ENCODE data around the gene ADPRS.
A peak's percentile ranks its signal among the peaks of the same experiment; 100 is the strongest.

ADPRS gene, protein sequence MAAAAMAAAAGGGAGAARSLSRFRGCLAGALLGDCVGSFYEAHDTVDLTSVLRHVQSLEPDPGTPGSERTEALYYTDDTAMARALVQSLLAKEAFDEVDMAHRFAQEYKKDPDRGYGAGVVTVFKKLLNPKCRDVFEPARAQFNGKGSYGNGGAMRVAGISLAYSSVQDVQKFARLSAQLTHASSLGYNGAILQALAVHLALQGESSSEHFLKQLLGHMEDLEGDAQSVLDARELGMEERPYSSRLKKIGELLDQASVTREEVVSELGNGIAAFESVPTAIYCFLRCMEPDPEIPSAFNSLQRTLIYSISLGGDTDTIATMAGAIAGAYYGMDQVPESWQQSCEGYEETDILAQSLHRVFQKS

DNA sequence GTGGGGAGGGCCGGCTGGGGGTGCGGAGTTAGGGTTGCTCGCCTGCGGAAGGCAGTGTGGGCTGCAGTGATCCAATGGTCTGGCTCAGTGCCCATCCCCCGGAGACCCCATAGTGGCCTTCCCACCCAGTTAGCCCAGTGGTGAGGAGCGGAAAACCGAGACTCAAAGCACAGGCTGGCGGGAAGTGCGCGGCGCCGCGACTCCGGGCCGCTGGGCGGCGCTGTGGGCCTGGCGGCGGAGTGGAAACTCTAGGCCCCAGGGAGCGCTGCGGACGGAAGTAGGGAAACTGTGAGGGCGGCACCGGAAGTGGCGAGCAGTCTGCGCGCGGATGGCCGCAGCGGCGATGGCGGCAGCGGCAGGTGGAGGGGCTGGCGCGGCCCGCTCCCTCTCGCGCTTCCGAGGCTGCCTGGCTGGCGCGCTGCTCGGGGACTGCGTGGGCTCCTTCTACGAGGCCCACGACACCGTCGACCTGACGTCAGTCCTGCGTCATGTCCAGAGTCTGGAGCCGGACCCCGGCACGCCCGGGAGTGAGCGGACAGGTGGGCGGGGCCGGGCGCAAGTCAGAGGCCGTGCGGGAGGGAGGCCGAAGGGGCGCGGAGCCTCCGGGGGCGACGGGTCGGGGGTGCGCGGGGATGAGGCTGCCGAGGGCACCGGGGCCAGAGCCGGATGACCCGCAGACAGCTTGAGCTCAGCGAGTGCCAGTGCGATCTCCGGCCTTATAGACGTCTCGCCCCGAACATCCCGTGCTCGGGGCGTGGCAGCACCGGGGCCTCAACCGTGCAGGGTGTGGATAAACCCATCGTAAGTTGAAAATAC lies at the start of gene ADPRS:
Gene ADPRS, plus strand, starts transcription at position 316 of the 816 bp plus-strand sequence. Its CDS starts 13 bp downstream, at position 329.
- peak; percentile 83 to 89 (median 84) for DNase-seq

DNA sequence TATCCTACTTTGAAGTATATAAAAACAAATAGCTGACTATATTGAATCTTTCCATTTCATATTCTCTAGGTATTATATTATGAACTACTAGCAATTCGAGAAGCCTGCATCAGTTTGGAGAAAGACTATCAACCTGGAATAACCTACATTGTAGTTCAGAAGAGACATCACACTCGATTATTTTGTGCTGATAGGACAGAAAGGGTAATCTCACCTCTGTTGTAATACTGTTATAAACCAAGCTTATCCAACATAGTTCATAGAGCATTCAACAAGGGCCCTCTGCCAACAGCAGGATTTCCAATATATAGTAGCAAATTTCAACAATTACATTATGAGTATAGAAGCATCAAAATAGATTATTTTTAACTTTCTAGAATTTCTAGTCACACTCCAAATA lies 48.5 kb upstream of the ADPRS start:
- no peak for DNase-seq

DNA sequence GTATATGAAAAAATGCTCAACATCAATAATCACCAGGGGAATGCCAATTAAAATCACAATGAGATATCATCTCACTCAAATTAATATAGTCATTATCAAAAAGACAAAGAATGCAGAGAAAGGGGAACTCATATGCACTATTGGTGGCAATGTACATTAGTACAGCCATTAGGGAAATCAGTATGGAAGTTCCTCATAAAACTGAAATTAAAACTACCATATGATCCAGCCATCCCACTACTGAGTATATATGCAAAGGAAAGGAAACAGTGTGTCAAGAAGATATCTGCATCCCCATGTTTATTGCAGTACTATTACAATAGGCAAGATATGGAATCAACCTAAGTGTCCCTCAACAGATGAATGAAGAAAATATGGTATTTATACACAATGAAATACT lies 36.9 kb upstream of the ADPRS start:
- no peak for DNase-seq

DNA sequence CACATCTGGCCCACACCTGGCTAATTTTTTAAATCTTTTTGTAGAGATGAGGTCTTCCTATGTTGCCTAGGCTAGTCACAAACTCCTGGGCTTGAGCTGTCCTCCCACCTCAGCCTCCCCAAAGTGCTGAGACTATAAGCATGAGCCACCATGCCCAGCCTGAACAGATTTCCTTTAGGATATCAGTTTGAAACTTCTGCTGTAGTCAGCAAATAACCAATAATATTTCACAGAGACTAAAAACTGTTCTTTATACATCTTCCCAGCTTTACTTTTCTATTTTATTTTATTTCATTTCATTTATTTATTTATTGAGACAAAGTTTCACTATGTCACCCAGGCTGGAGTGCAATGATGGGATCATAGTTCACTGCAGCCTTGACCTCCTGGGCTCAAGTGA lies 34.7 kb upstream of the ADPRS start:
- no peak for DNase-seq

DNA sequence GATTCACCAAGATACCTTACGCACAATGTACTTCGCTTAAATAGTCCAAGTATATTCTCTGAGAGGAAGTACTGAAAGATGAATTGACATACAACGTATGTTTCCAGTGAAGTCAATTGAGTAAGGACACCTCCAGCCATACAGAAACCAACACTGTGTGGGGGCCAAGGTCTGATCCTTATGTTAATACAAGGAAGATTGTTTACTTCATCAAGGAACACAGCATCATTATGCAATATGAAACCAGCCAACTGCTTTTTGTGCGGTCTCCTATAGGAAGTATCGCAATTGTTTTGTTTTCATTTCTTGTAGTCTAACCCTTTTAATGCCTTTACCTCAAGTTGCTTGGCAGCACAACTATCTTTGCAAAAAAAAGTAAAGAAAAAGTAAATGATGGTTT lies 33.0 kb upstream of the ADPRS start:
- DNase-seq, result no peak

DNA sequence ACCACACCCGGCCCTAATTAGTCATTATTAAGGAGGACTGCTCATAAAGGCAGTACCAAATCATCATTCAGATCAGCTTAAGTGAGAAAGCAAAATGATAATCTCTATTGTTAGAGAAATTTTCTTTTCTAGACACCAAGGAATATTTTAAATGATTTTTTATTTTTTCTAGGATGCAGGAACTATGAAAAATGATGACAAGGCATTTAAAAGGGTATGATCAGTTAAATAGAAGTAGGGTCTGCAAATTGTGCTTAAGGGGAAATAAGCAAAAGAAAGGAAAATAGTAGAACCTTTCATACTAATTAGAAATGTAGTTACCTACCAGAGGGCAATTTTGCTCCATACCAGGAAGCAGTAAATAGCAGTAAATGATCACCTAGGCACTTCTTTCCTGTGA lies 26.4 kb upstream of the ADPRS start:
- no peak for DNase-seq

DNA sequence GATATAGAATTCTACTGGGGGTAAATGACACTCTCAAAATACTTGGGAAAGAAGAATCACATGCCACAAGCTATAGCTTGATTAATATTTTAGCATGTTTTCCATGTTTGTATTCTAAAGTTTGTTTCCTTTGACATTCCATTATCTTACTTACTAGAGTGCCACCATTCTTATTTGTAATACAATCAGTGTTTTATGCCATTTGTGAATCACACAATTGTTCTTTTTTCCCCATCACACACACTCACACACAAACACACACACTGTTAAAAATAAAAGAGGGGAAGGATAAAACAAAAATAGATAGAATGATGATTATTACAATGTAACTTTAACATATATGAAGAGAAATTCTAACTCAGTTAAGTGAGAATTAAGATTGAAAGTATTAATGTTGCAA lies 20.8 kb upstream of the ADPRS start:
- DNase-seq, result no peak

DNA sequence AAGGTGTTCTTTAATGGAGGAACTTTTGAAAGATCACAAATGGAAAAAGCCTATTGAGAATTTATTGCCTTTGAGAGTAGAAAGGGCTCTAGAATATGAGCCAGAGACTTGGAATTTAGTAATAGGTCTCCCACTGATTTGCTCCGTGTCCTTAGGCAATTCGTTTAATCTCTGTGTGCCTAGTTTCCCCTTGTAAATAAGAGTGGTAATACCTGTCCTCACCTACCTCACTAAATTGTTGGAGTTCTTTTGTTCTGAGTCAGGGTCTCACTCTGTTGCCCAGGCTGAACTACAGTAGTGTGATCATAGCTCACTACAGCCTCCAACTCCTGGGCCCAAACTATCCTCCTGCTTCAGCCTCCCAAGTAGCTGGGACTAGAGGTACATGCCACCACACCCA lies 19.8 kb upstream of the ADPRS start:
- no peak for DNase-seq

DNA sequence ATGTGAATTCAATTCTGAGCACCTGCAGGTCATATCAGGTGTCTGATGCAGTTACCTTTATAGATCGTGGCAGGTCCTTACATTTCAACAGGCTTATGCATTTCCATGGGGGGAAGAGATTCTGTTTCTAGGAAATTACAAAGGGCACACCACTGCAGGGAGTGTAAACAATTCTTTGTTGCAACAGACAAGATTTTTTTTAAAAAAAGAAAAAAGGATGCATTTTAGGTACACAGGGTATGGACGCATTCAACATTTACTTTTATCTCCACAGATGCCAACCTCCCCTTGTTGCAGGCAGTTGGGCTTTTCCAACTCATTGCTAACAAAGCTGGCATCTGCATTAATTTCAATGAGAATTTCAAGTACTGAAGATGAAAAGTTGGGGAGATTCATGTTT lies 18.3 kb upstream of the ADPRS start:
- DNase-seq, result no peak

DNA sequence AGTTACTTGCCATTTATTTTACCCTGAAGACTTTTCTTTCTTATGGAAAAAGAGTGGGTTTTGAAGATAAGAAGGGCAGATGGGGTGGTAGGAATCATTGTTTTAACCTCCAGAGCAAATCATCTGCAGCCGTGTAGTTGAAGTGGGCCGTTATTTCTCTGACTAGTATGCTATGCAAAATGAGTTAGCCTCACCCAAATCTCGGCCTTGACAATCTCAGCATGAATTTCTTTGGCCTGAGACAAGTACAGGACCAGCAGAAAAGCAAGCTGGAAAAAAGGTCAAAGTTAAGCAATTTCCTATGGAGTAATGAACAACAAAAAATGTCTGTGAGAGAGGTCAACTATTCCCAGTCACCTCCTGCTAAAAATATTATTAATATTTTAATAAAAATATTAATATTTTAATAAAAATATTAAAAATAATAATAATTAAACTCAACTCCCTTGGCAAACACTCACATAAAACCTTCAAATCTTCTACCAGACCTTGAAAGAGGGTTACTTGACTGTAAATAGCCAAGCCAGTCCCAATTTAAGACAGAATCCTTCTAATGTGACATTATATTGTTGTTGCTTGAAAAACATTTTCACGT lies 11.6 kb upstream of the ADPRS start:
- no peak for DNase-seq

DNA sequence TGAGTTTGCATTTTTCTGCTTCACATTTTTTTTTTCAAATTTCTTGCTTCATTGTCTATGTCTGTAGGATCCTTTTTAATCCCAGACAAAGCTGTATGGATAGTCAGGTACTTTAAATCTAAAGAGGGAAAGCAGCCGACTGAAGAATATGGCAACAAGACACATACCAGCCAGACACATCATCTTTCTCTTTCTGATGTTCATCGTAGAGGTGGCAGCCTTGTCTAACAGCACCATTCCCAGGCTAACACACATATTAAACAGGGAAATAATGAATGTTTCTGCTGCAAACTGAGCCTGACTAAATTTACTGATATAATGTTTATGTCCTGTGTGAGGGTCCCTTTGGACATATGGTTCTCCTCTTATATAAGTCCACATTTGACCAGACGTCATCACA lies 8.5 kb upstream of the ADPRS start:
- no peak for DNase-seq

DNA sequence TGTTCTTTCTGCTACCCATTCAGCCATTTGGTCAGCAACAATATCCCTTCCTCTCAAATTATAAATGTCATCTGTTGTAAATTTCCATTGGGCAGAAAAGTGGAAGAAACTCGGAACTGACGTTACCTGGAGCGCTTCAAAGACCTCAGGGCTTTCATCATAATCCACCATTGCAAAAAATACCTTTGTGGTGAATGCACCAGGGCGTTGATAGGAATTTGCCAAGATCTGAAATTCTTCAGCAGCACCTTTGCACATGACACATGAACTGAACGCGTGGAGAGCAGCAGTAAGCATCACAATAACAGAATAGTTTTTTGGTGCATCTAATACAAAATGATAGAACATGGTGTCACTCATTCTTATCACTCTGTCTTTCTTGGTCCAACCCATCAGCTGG lies 7.9 kb upstream of the ADPRS start:
- DNase-seq, result no peak

DNA sequence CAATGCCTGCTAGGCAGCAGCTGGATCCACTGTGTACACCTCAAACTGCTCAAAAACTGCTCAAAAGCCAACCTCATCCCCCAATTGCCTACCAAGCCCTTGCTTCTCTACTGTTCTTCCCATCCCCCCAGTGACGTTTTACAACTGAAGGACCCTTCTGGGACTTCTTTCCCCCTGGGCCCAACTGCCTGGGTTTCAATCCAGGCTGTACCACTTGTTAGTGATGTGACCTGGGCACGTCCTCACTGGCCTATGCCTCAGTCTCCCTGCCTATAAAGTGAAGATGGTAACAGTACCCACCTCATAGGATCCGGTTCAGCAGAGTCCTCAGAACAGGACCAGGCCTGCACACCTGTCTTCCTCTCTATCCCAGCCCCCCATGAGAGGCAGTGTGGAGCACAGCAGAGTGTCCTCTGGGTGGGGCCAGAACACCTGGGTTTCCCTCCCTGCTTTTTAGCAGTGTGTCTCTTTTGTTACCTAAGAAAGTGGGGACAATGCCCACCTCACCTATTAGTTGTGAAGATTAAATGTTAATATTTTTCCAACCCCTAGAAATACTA lies 6.7 kb upstream of the ADPRS start:
- no peak for DNase-seq

DNA sequence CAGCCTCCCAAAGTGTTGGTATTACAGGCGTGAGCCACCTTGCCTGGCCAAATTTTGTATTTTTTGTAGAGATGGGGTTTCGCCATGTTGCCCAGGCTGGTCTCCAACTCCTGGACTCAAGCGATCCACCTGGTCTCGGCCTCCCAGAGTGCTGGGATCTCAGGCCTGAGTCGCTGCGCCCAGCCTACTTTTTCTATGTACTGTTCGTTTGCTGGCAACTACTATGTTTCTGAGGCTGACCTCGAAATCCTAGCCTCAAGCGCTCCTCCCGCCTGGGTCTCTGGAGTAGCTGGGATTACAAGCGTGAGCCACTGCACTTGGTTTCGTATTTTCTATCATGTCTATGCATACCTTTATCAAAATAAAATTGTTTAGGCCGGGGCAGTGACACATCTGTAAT lies 5.5 kb upstream of the ADPRS start:
- DNase-seq, result no peak

DNA sequence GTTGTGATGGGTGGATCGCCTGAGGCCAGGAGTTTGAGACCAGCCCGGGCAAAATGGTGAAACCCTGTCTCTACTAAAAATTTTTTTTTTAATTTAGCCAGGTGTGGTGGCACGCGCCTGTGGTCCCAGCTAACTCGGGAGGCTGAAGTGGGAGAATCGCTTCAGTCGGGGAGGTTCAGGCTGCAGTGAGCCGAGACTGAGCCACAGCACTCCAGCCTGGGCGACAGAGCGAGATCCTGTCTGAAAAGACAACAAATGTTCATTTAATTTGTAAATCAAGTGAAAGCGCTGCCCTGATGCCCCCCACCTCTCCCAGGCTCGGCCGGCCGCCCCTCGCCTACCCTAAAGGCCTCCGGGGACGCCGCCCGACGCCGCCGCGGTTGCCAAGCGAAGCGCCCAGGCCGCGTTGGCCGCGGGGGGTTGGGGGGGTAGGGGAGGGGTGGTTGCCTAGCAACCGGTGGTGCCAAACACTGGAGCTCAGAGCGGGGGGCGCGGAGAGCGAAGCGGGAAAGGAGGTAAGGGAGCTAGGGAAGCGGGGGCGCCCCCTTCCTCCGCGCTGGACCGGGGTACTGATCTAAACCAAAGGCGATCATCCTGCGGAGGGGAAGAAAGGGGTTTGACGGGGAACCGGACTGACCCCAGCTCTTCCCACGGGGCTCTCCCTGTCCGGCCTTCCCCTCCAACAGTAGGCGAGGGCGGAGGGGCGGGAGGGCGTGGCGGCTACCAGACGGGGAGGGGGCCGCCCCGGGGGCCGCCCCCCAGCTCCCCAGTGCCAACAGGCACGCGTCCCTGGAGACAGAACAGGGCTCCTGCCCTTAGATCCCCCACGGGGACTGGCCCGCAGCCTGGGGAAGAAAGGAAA lies 4.8 kb upstream of the ADPRS start, which contains the start of gene TEKT2:
Gene TEKT2, plus strand, starts transcription at position 460 of the 862 bp plus-strand sequence. CDS start 828 bp downstream, outside the sequence.
- peak in 1 of 6 experiments; percentile 22 for DNase-seq

DNA sequence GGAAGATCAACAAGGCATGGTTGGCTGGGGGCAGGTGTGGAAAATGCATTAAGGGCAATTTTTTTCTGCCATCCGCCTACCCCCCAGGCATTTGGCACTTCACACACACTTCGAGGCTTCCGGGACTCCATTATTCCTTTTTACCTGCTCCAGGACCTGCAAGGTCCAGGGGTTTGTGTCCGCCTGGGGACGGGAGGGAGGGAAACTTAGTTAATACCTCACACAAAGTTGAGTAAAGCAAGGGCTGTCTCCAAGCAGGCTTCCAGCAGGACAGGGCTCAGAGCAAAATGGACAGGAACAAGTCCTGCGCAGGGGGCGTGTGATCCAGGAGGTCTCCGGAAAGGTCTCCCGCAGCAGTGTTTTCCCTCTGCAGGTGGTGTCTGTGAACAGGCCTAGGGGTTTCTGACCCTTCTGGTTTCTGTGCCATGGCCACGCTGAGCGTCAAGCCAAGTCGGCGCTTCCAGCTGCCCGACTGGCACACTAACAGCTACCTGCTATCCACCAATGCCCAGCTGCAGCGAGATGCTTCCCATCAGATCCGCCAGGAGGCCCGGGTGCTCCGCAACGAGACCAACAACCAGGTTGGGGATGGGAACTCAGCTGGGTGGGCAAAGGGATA lies 4.1 kb upstream of the ADPRS start:
- DNase-seq, result no peak

DNA sequence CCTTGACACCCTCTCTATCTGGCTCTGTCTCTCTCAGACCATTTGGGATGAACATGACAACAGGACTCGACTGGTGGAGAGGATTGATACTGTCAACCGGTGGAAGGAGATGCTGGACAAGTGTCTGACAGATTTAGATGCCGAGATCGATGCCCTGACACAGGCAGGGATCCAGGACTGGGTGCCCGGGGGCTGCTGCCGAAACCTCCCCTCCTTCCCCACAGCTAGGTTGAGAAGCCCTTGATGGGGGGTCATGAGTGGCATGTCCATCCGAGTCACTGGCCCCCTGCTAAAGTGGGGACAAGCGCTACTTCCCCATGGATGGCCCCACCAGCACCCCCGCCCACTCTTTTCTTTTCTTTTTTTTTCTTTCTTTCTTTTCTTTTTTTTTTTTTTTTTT lies 3.6 kb upstream of the ADPRS start:
- no peak for DNase-seq

DNA sequence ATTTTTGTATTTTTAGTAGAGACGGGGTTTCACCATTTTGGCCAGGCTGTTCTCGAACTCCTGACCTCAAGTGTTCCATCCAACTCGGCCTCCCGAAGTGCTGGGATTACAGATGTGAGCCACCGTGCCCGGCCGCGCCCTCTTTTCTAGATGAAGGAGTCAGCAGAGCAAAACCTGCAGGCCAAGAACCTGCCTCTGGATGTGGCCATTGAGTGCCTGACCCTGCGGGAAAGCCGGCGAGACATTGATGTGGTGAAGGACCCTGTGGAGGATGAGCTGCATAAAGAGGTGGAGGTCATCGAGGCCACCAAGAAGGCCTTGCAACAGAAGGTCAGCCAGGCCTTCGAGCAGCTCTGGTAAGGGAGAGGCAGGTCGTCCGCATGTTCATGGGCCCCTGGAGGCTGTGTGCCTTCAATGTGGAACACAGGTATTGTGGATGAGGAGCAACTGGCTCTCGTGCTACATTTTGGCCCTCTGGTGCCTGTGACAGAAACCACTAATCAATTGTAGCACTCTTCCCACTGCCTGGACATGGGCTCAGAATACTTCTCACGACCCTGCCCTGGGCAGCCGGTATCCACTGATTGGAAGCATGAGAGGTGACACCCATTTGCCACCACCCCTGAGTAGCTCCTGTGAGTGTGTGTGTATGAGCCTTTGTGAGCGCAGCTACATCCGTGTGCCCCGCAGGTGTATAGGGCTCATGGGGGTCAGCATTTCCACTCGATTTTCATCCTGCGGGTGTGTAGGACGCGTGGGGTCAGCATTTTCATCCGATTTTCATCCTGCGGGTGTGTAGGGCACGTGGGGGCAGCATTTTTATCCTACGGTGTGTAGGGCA lies 2.8 kb upstream of the ADPRS start:
- no peak for DNase-seq

DNA sequence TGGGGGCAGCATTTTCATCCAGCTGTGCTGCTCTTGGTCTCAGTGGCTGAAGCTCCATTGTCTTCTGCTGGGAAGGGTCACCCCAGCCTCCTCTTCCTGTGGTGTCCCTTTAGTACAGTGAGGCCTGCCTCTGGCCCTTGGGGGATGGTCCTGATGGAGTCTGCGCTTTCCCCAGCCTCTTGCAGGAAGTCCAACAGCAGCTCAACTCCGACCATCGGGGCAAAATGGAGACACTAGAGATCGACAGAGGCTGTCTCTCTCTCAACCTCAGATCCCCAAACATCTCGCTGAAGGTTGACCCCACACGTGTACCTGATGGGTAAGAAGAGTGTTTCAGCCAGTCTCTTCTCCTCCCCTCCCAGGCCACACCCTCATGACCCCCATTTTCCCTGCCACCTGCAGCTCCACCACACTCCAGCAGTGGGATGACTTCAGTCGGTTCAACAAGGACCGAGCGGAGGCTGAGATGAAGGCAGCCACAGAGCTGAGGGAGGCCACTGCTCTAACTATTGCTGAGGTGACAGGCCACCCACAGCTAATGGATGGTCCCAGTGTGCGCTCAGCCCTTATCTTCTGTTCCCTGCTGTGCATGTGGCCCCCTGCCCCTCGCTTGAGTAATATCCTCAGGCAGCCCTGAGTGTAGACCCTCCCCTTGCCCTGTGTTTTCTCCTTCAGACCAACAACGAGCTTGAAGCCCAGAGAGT lies 2.0 kb upstream of the ADPRS start:
- no peak for DNase-seq
